A549 (cell line): Measurements from ENCODE around the gene NTN1. TPM values are rescaled to one million over a fixed set of nuclear protein-coding genes. Genes with fewer than 3 reads are reported as not detected.
"Not testable (repeated sequence)": the region's sequence is repeated elsewhere in the genome, so short reads cannot be mapped to it uniquely, and the experiment has no call there.

Experiments used
- ATAC-seq, 2 experiments: fragments of 200-7000 bp in 1 of 2; fragments of >200 bp in 1 of 2; cut with Nextera tagmentation in 1 of 2; cut with Tn5 transposase in 1 of 2; 3 replicates each; pipeline versions ENCODE4 v1.8.0 to v1.9.1; 2018 to 2020; ENCODE audit warnings: mild to moderate bottlenecking in 1 of 2, moderate library complexity in 1 of 2
- CTCF ChIA-PET: fragments of 300-600 bp; sonication (Branson Sonifier 250); formaldehyde crosslinking; extraction: SDS; loops from one replicate; lab custom pipeline; 2021; ENCODE audit warnings: antibody characterized with exemption, inconsistent platforms; lab: Yijun Ruan, JAX
- POLR2A ChIA-PET: fragments of 350-600 bp; formaldehyde crosslinking; extraction: SDS; loops from one replicate; lab custom pipeline; 2021; ENCODE audit warnings: antibody characterized with exemption, inconsistent platforms; lab: Yijun Ruan, JAX
- DNase-seq, 2 experiments: peaks; one replicate each; pipeline versions ENCODE4 v3.0.0 to v3.0.0-alpha.2; 2011 to 2016; ENCODE audit warnings: low read depth in 1 of 2, low spot score in 1 of 2
- FAIRE-seq: peaks from 2 replicates; lab custom pipeline; 2011; peaks lifted over from hg19 to GRCh38; lab: Jason Lieb, UNC
- H3K27ac ChIP-seq, 2 experiments: fragments of >200 bp; sonication (Bioruptor Twin); formaldehyde crosslinking; 3 replicates each; pipeline ENCODE4 v1.5.1; 2016 to 2017
- H3K4me1 ChIP-seq: fragments of >200 bp; sonication (Bioruptor Twin); formaldehyde crosslinking; 3 replicates; pipeline ENCODE4 v1.6.1; 2016
- H3K4me2 ChIP-seq: fragments of >200 bp; sonication (Bioruptor Twin); formaldehyde crosslinking; 3 replicates; pipeline ENCODE4 v1.6.1; 2016
- H3K4me3 ChIP-seq: fragments of >200 bp; sonication (Bioruptor Twin); formaldehyde crosslinking; 3 replicates; pipeline ENCODE4 v1.5.1; 2016
- H3K9me3 ChIP-seq: fragments of >200 bp; sonication (Bioruptor Twin); formaldehyde crosslinking; 3 replicates; pipeline ENCODE4 v1.6.1; 2016
- CBX8 ChIP-seq: fragments of 200-600 bp; sonication (generic); IDR thresholded peaks from 2 replicates; pipeline ENCODE4 v1.6.1; 2016
- CEBPB ChIP-seq, 2 experiments: fragments of >200 bp in 1 of 2; sonication (Bioruptor Twin) in 1 of 2; formaldehyde crosslinking in 1 of 2; IDR thresholded peaks; 2 replicates each; pipeline ENCODE4 v1.6.1; 2012 to 2016
- EHF ChIP-seq: fragments of 250-450 bp; sonication (Bioruptor Pico); IDR thresholded peaks from 2 replicates; pipeline ENCODE4 v1.5.0; 2020; ENCODE audit warnings: mild to moderate bottlenecking
- ESRRA ChIP-seq: fragments of 150-350 bp; IDR thresholded peaks from 2 replicates; pipeline ENCODE4 v1.6.1; 2014; ENCODE audit warnings: mild to moderate bottlenecking, low read length, borderline replicate concordance
- HEYL ChIP-seq: fragments of 250-450 bp; sonication (Bioruptor Pico); IDR thresholded peaks from 2 replicates; pipeline ENCODE4 v1.8.0; 2021; ENCODE audit warnings: mild to moderate bottlenecking, moderate library complexity
- MAFK ChIP-seq: fragments of 450-650 bp; IDR thresholded peaks from 2 replicates; pipeline ENCODE4 v1.6.1; 2014; ENCODE audit not compliant: partially characterized antibody
- MAZ ChIP-seq: fragments of 150-350 bp; IDR thresholded peaks from 2 replicates; pipeline ENCODE4 v1.6.1; 2014; ENCODE audit warnings: antibody characterized with exemption, low read depth, low read length, borderline replicate concordance
- MYC ChIP-seq: IDR thresholded peaks from 2 replicates; pipeline ENCODE4 v1.6.1; 2012; ENCODE audit warnings: mild to moderate bottlenecking, inconsistent platforms, low read length, improper control_type of control experiment, borderline replicate concordance
- RAD21 ChIP-seq, 2 experiments: fragments of >200 bp in 1 of 2; sonication (Bioruptor Twin) in 1 of 2; formaldehyde crosslinking in 1 of 2; IDR thresholded peaks in 1 of 2; conservative IDR thresholded peaks in 1 of 2; 2 replicates in 1 of 2; 3 replicates in 1 of 2; pipeline ENCODE4 v1.6.1; 2012 to 2018; ENCODE audit warnings: inconsistent platforms in 1 of 2
- RARB ChIP-seq: fragments of 250-450 bp; sonication (Bioruptor Pico); IDR thresholded peaks from 2 replicates; pipeline ENCODE4 v1.8.0; 2021; ENCODE audit warnings: mild to moderate bottlenecking, moderate library complexity
- REST ChIP-seq: fragments of 200-600 bp; sonication (generic); IDR thresholded peaks from 2 replicates; pipeline ENCODE4 v1.6.1; 2016; ENCODE audit warnings: antibody characterized with exemption, mild to moderate bottlenecking, moderate library complexity
- RFX5 ChIP-seq: fragments of 450-650 bp; IDR thresholded peaks from 2 replicates; pipeline ENCODE4 v1.7.1; 2014; ENCODE audit warnings: antibody characterized with exemption, mild to moderate bottlenecking, moderate library complexity
- TFCP2L1 ChIP-seq: fragments of 250-450 bp; sonication (Bioruptor Pico); IDR thresholded peaks from 2 replicates; pipeline ENCODE4 v1.5.0; 2021; ENCODE audit warnings: mild to moderate bottlenecking
- WGBS: methylation state at CpG from one replicate; pipeline ENCODE4 v1.1.6; 2017; ENCODE audit errors: missing lambda C conversion rate; 5-methylcytosine and 5-hydroxymethylcytosine counted together
- polyA plus RNA-seq, 4 experiments: library from polyadenylated mRNA; depleted of rRNA in 3 of 4; stranded (reverse); fragments of >200 nt; fragmentation: RNase III in 1 of 4; extraction: RNeasy Plus Mini Kit Qiagen cat#74134 plus additional on column Dnase treatment in 1 of 4; gene quantifications; 2 replicates in 3 of 4; 3 replicates in 1 of 4; pipeline ENCODE4 v1.2.3, GENCODE V29; 2011 to 2017
- TF ChIP-seq, protein P1 (sequence below): fragments of 250-450 bp; sonication (Bioruptor Pico); IDR thresholded peaks from 2 replicates; pipeline ENCODE4 v1.5.0; 2020; ENCODE audit warnings: low read depth, mild to moderate bottlenecking, moderate library complexity
- TF ChIP-seq, protein P2 (sequence below): fragments of >200 bp; sonication (Bioruptor Twin); formaldehyde crosslinking; IDR thresholded peaks from 3 replicates; pipeline ENCODE4 v1.5.1; 2016

NTN1 gene
- polyA plus RNA-seq, 2 of the 4 experiments (the other 2 are of a cell fraction): 0.12 to 0.13 TPM

- CTCF ChIA-PET, H3K4me1 ChIP-seq, H3K4me3 ChIP-seq, H3K27ac ChIP-seq, ATAC-seq, H3K4me2 ChIP-seq, H3K9me3 ChIP-seq, POLR2A ChIA-PET, DNase-seq, FAIRE-seq: not testable (repeated sequence)
- peak; percentile 63 for TF ChIP-seq MAFK
- WGBS: 66% methylated on average over 10 of the region's 10 CpGs
These were observed 130.4 kb downstream of the NTN1 start for GRCh38 chr17:9151740-9152139.

- no peaks in the 10 kb centered on the region; the same call in 2 of the 3 replicates for H3K4me1 ChIP-seq
- CTCF ChIA-PET: interaction anchor here (1.2 to 1.4 kb wide), 2 partner anchors 9 to 156 kb away, joined by 3 to 4 read pairs; no protein-coding TSS in a partner anchor
- ATAC-seq (no peak), FAIRE-seq (no peak), DNase-seq (no peak)
- 45% methylated on average over 6 of the region's 6 CpGs for WGBS
- no peak overlapping the region for H3K4me3 ChIP-seq
- H3K4me2 ChIP-seq: no peak overlapping the region
- POLR2A ChIA-PET: no interaction called here
- TF ChIP-seq, protein P1, sequence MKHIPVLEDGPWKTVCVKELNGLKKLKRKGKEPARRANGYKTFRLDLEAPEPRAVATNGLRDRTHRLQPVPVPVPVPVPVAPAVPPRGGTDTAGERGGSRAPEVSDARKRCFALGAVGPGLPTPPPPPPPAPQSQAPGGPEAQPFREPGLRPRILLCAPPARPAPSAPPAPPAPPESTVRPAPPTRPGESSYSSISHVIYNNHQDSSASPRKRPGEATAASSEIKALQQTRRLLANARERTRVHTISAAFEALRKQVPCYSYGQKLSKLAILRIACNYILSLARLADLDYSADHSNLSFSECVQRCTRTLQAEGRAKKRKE (CRISPR knock-in tag): no peak
- no peak for TF ChIP-seq REST
- no peak for TF ChIP-seq CBX8
- TF ChIP-seq TFCP2L1 (CRISPR knock-in tag): no peak
- no peak overlapping the region for H3K27ac ChIP-seq
- H3K9me3 ChIP-seq: peaks cover 14% of the 10 kb centered on the region
These were observed 137.5 kb downstream of the NTN1 start for GRCh38 chr17:9158544-9159452.

GRCh38 chr17:9162275-9162985 lies 141.1 kb downstream of the NTN1 start:
- TF ChIP-seq RFX5 (no peak), ESRRA (no peak), RARB (CRISPR knock-in tag) (no peak), CBX8 (no peak), CEBPB (IDR thresholded peaks at IDR 0.05) (no peak), MAZ (no peak), RAD21 (conservative IDR thresholded peaks at IDR 0.05 in 1 of 2, IDR thresholded peaks at IDR 0.05 in 1 of 2) (peak; percentile 24 to 34; a peak in 1 of 5 replicates), MYC (no peak), HEYL (CRISPR knock-in tag) (no peak), EHF (CRISPR knock-in tag) (no peak)
- TF ChIP-seq, protein P2, sequence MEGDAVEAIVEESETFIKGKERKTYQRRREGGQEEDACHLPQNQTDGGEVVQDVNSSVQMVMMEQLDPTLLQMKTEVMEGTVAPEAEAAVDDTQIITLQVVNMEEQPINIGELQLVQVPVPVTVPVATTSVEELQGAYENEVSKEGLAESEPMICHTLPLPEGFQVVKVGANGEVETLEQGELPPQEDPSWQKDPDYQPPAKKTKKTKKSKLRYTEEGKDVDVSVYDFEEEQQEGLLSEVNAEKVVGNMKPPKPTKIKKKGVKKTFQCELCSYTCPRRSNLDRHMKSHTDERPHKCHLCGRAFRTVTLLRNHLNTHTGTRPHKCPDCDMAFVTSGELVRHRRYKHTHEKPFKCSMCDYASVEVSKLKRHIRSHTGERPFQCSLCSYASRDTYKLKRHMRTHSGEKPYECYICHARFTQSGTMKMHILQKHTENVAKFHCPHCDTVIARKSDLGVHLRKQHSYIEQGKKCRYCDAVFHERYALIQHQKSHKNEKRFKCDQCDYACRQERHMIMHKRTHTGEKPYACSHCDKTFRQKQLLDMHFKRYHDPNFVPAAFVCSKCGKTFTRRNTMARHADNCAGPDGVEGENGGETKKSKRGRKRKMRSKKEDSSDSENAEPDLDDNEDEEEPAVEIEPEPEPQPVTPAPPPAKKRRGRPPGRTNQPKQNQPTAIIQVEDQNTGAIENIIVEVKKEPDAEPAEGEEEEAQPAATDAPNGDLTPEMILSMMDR: peak; percentile 26; the same call in 1 of the 3 replicates
- Histone ChIP-seq H3K9me3 (peaks cover 14% of the 10 kb centered on the region), H3K4me2 (no peak overlapping the region), H3K4me1 (no peaks in the 10 kb centered on the region; the same call in 2 of the 3 replicates), H3K4me3 (no peak overlapping the region), H3K27ac (no peak overlapping the region)
- 63% methylated on average over 31 of the region's 31 CpGs for WGBS
- ChIA-PET POLR2A (no interaction called here), CTCF (interaction anchor here (0.6 to 1.7 kb wide), 6 partner anchors 10 to 37 kb away, joined by 3 to 5 read pairs (median 3); no protein-coding TSS in a partner anchor)
- ATAC-seq: peak in 1 of 2 experiments; percentile 75; a peak in 3 of 6 replicates
- FAIRE-seq: no peak
- peak; percentile 32 to 44 for DNase-seq
